GM18502 (cell line): ENCODE measurements around the gene NPTN.

Experiments
- ATAC-seq: cut with Tn5 transposase; IDR thresholded peaks from one replicate; pipeline ENCODE4 v1.9.1; 2021; ENCODE audit warnings: mild to moderate bottlenecking; ENCODE audit not compliant: unreplicated experiment, poor library complexity

The NPTN gene

GRCh38 chr15:73633991-73634495, 854 bp upstream of the NPTN start:
- no peak for ATAC-seq

GRCh38 chr15:73632670-73633058, 525 bp downstream of the NPTN start:
- ATAC-seq: peak; percentile 3

GRCh38 chr15:73631915-73632669, 1.1 kb downstream of the NPTN start:
- no peak for ATAC-seq

DNA sequence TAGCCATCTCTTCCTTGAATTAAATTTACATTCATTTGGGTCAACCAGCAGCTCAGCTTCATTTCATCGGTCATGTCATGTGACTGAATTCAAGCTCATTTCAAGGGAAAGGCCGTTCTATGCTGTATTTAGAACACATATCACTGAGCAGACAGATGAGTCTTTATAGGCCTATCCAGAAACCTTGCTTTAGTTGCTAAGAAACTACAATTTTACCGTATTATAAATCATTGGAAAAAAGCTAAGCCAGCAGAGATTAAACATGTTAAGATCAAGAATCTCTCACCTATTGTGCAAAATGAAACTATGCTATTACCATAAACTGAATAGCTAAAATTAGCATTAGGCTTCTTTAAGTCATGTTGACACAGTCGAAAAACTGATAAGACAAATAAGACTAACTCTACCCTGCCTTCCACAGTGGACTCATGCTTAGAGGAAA, 2.2 kb downstream of the NPTN start:
- ATAC-seq: no peak

- ATAC-seq: no peak
Measured at GRCh38 chr15:73629798-73630429, 3.3 kb downstream of the NPTN start.

DNA sequence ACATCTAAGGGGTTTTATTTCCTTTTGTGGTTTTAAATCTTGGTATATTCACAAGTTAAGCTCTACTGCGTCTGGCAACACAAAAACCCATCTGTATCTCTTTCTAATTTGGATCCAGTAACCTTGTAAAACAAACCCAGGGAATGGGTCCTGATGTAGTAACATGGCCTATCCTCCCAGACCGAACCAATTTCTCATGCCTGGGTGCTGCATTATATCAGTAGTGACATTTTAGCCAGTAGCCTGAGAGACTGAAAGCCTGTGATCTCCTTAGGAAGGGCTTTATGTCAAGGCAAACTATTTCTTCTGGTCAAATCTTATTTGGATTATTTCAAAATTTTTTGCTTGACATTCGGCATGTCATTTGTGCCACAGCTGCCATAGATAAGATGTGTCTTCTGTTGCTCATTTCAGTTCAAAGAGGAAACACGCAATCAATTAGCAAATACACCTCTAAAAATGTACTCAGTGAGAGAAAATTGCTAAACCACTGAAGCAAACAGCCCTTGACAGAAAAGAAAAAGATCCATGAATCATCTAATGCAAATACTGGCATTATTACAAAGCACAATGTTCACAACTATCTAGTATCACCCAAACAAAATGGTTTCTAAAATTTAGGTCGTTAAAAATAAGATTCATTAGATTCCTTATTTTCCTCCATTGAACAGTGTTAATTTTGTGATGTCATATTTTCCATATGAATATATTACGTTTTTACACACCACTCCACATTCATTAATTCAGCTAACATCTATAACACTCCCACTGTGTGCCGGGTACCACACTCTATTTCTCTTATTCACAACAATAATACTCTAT, 4.0 kb downstream of the NPTN start:
- ATAC-seq: no peak

- ATAC-seq: no peak
Measured at GRCh38 chr15:73628102-73628501, 5.1 kb downstream of the NPTN start.

DNA sequence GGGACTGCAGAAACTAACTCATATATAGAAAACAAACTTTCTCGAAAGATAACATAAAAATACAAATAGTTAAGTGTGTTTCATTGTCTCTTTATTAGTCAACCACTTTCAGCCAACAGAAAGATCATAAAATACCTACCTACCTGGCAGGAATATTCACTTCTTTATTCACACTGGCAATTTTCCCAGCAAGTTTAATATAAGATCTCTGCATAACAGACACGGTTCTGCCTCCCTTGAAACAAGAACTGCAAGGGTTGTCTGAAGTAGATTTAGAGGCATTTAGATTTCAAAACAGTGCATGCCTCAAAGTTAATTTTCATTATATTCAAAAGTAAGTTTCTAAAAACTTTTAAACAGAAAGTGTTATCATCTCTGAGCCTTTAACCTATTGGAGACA, 7.1 kb downstream of the NPTN start:
- ATAC-seq: no peak

GRCh38 chr15:73624530-73624929, 8.7 kb downstream of the NPTN start:
- ATAC-seq: no peak

DNA sequence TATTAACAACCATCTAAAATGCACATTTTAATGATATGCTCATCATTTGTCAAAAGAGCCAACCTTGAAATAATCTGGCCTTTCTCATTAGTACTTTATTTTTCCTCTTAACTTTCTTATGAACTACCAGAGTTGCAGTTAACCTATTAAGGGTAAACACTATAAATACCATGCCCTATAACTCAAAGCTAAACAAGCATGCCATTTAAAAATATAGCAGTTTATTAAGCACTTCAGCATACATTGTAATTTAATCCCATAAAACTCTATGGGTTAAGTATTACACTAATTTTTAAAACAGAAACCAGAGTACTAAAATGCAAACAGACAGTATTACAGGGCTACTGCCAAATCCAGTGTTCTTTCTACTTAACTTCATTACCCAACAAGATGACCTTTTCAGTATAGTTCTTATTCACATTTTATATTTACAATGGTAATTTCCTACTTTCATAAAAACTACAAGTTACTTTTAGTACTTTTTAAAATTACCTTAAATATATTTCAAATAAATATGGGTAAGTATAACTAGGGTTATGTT, 11.8 kb downstream of the NPTN start:
- ATAC-seq: no peak

DNA sequence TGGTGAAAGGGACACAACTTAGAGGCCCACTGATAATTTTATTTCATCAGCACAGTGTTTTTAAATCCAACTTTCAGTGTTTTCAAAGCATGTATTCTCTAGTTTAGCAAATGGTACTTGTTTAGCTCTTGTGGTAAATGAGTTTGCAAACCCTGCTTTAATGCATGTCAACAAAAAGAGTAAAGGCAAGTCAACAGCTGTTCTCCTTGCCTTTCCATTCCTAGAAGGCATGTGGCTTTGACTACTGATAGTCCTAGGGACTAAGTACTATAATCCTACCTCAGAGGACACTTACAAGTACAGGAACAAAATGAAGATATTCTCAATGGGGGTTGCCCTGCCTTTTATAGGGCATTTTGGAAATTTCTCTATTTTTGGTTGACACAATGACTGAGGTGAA, 13.1 kb downstream of the NPTN start:
- no peak for ATAC-seq

DNA sequence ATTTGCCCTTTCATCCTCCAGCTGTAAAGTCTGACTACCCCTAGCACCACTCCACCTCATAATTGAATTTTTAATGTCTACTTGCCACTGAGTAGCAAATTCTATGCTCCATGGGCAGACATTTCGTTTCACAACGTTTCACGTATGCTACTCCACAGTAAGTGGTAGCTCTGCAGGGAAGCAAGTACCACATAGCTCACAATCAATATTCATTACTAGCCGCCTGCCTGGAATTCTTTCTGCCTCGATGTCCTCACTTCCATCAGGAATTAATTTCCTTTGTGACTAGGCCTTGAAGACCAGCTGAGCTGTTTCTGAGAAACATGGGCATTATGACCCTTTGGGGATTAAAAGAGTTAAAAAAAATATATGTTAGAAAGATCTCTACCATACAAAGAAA, 15.3 kb downstream of the NPTN start:
- ATAC-seq: no peak

GRCh38 chr15:73617301-73617831, 15.8 kb downstream of the NPTN start:
- ATAC-seq: no peak

DNA sequence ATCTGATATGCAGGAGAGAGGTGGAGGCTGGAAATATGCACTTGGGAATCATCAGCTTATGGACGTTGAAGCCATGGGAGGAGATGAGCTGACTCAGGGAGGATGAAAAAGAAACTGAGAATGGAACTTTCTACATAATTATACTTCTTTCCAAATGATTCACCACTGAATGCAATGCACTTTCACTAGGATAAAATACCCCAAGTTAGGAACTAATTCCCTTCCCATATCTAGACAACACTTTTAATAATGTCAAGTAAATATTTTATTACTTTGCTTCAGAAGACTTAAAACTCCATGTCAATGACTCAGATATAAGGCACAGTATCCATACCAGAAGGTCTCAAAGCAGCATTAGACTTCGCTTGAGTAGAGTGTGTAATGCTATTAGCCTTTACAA, 24.2 kb downstream of the NPTN start:
- no peak for ATAC-seq

- ATAC-seq: no peak
Measured at GRCh38 chr15:73608475-73608874, 24.7 kb downstream of the NPTN start.

- no peak for ATAC-seq
Measured at GRCh38 chr15:73607843-73608242, 25.3 kb downstream of the NPTN start.

GRCh38 chr15:73607405-73607804, 25.8 kb downstream of the NPTN start:
- no peak for ATAC-seq

DNA sequence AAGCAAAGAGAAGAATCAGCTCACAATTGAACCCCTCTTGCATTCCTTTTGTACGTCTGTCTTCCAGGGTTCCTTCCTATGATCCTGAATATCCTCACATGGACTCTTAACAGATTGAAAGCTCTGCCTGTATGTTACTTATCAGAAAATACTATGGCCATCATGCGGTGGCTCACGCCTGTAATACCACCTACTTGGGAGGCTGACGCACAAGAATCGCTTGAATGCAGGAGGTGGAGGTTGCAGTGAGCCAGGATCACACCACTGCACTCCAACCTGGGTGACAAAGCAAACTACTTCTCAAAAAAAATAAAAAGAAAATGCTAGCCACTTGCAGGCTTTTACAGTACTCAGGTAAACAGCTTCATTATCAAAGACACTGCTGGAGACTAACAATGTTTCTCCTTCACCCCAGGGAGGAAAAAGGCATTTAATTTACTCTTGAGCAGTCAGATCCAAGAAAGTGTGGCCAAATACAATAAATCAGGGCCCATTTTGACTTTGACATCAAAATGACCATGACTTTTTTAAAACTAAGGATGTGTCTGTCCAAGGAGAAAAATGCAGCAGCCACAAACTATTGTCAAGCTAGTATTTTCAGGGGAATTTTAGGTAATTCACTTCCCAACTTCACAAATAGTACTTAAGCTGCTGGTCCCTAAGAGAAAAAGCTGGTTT, 27.3 kb downstream of the NPTN start:
- no peak for ATAC-seq

- no peak for ATAC-seq
Measured at GRCh38 chr15:73604477-73604876, 28.7 kb downstream of the NPTN start.

GRCh38 chr15:73602992-73603391, 30.2 kb downstream of the NPTN start:
- no peak for ATAC-seq
